K562 (cell line): ENCODE results near the gene PRCC. TPM values are rescaled to one million over a fixed set of nuclear protein-coding genes. Genes with fewer than 3 reads are reported as not detected.

Experiments
- BRD9 ChIP-seq: fragments of 450-650 bp; IDR thresholded peaks from 2 replicates; pipeline ENCODE4 v1.6.1; 2018; ENCODE audit warnings: low read depth; ENCODE audit not compliant: partially characterized antibody
- HDAC2 ChIP-seq: fragments of 450-650 bp; IDR thresholded peaks from 2 replicates; pipeline ENCODE4 v1.6.1; 2016; ENCODE audit warnings: mild to moderate bottlenecking
- KAT2B ChIP-seq: IDR thresholded peaks from one replicate; pipeline ENCODE4 v1.6.1; 2012; ENCODE audit warnings: low read depth, mild to moderate bottlenecking, control low read depth, inconsistent platforms, low read length, moderate library complexity
- L3MBTL2 ChIP-seq: fragments of 450-650 bp; IDR thresholded peaks from 2 replicates; pipeline ENCODE4 v1.6.1; 2016; ENCODE audit warnings: mild to moderate bottlenecking, moderate library complexity
- NFE2 ChIP-seq: IDR thresholded peaks from 2 replicates; pipeline ENCODE4 v1.6.1; 2014; ENCODE audit warnings: antibody characterized with exemption, low read depth
- NFRKB ChIP-seq: fragments of 450-650 bp; IDR thresholded peaks from 2 replicates; pipeline ENCODE4 v1.6.1; 2016; ENCODE audit warnings: low read depth
- SOX6 ChIP-seq: fragments of 450-650 bp; IDR thresholded peaks from 2 replicates; pipeline ENCODE4 v1.6.1; 2014; ENCODE audit warnings: mild to moderate bottlenecking
- TCF7 ChIP-seq: sonication (generic); IDR thresholded peaks from 2 replicates; pipeline ENCODE4 v1.6.1; 2016; ENCODE audit warnings: antibody characterized with exemption, borderline replicate concordance
- YY1 ChIP-seq, 3 experiments: IDR thresholded peaks; 2 replicates each; pipeline ENCODE4 v1.6.1; 2011; ENCODE audit warnings: low read length in 2 of 3, mild to moderate bottlenecking in 2 of 3, moderate library complexity in 2 of 3, borderline replicate concordance in 1 of 3, control low read depth in 1 of 3, low read depth in 1 of 3; ENCODE audit not compliant: insufficient read depth in 3 of 3, insufficient replicate concordance in 2 of 3, control insufficient read depth in 1 of 3, insufficient read length in 1 of 3; ENCODE audit errors: extremely low read depth in 1 of 3
- ZBTB40 ChIP-seq, 2 experiments: fragments of 450-650 bp in 1 of 2; sonication (generic) in 1 of 2; formaldehyde crosslinking in 1 of 2; IDR thresholded peaks; 2 replicates each; pipeline versions ENCODE4 v1.7.1 to v1.9.0; 2016 to 2022; ENCODE audit warnings: inconsistent platforms in 1 of 2, mild to moderate bottlenecking in 1 of 2, missing genetic modification reagents in 1 of 2
- ZEB2 ChIP-seq: fragments of 450-650 bp; IDR thresholded peaks from 2 replicates; pipeline ENCODE4 v1.6.1; 2016
- ZNF175 ChIP-seq: fragments of 200-800 bp; sonication (Bioruptor generic); IDR thresholded peaks from 2 replicates; pipeline ENCODE4 v1.6.1; 2016; ENCODE audit warnings: low read depth, mild to moderate bottlenecking, missing genetic modification characterization, missing compliant biosample characterization
- ZNF41 ChIP-seq: fragments of 250-450 bp; sonication (Bioruptor Pico); conservative IDR thresholded peaks from 2 replicates; pipeline ENCODE4 v1.4.0; 2020; ENCODE audit warnings: mild to moderate bottlenecking
- ZNF592 ChIP-seq: fragments of 450-650 bp; IDR thresholded peaks from 2 replicates; pipeline ENCODE4 v1.6.1; 2017; ENCODE audit warnings: antibody characterized with exemption, mild to moderate bottlenecking
- polyA plus RNA-seq, 8 experiments: library from polyadenylated mRNA; depleted of rRNA in 4 of 8; stranded (reverse) in 5 of 8; unstranded in 3 of 8; fragments of >200 nt; fragmentation: Nextera tagmentation in 2 of 8; fragmentation: Illumina TruSeq in 1 of 8; extraction: Ambion mirVana in 2 of 8; extraction: Trizol in 1 of 8; gene quantifications; 2 replicates each; pipeline versions ENCODE4 v1.2.1 to v1.2.3, GENCODE V29; 2011 to 2014; ENCODE audit warnings: inconsistent platforms in 1 of 8, missing spikeins in 1 of 8
- total RNA-seq, 7 experiments: library from RNA; depleted of rRNA in 6 of 7; stranded (reverse); fragments of >200 nt in 6 of 7; fragmentation: Illumina TruSeq in 2 of 7; extraction: Trizol in 2 of 7; gene quantifications; 2 replicates each; pipeline versions ENCODE4 v1.2.1 to v1.2.3, GENCODE V29; 2011 to 2021; ENCODE audit warnings: low replicate concordance in 1 of 7

The PRCC gene
- total and polyA plus RNA-seq, 9 of the 15 experiments (the other 6 are each of a cell fraction or from before 2014, with no cell fraction given), result 23.9 to 201 (median 41.1) TPM

- TF ChIP-seq ZBTB40 (IDR thresholded peaks at IDR 0.05) (peak; percentile 68), ZBTB40 (CRISPR knock-in tag; IDR thresholded peaks at IDR 0.05) (no peak), YY1 (IDR thresholded peaks at IDR 0.05; ENCODE audit: borderline replicate concordance in 1 of 3, control insufficient read depth in 1 of 3, extremely low read depth in 1 of 3, insufficient read depth in 3 of 3, insufficient read length in 1 of 3, insufficient replicate concordance in 2 of 3, low read depth in 1 of 3, low read length in 2 of 3) (peak in 2 of 3 experiments; percentile 29 to 58), ZEB2 (peak; percentile 20; the same call in 1 of the 2 replicates), ZNF592 (peak; percentile 73), TCF7 (no peak), ZNF41 (CRISPR knock-in tag) (no peak), NFRKB (peak; percentile 28; the same call in 1 of the 2 replicates), SOX6 (0 out of 2 replicates have a peak, but pooled peaks have one; percentile 15), L3MBTL2 (peak; percentile 47; the same call in 1 of the 2 replicates), BRD9 (no peak), NFE2 (no peak), ZNF175 (CRISPR knock-in tag) (no peak), KAT2B (no peak), HDAC2 (peak; percentile 55; the same call in 1 of the 2 replicates)
Observed at GRCh38 chr1:156816561-156817328, 49.4 kb downstream of the PRCC start, which contains the start of gene SH2D2A (continued).
